Mesendoderm (in vitro differentiated cells): ENCODE data around the gene KLHL13.

Source experiments
- DNase-seq: peaks from one replicate; pipeline ENCODE4 v3.0.0; 2013
- H2AK5ac ChIP-seq: 2 replicates; pipeline ENCODE4 v1.6.1; 2013; ENCODE audit warnings: low read length, inconsistent platforms
- H2BK120ac ChIP-seq: 2 replicates; pipeline ENCODE4 v1.6.1; 2013; ENCODE audit warnings: low read depth, mild to moderate bottlenecking, low read length, moderate library complexity, mixed read lengths
- H2BK15ac ChIP-seq: replicated peaks from 2 replicates; pipeline ENCODE4 v1.6.1; 2013; ENCODE audit warnings: low read depth, mild to moderate bottlenecking, moderate library complexity
- H2BK5ac ChIP-seq: 2 replicates; pipeline ENCODE4 v1.6.1; 2013; ENCODE audit warnings: low read length, inconsistent platforms
- H3K18ac ChIP-seq: 2 replicates; pipeline ENCODE4 v1.6.1; 2013; ENCODE audit warnings: mild to moderate bottlenecking, low read length, mixed read lengths
- H3K23ac ChIP-seq: one replicate; pipeline ENCODE4 v1.6.1; 2013; ENCODE audit warnings: low read length
- H3K27ac ChIP-seq: 2 replicates; pipeline ENCODE4 v1.5.1; 2013; ENCODE audit warnings: low read depth, mild to moderate bottlenecking, inconsistent platforms, low read length, moderate library complexity
- H3K27me3 ChIP-seq: 2 replicates; pipeline ENCODE4 v1.6.1; 2013; ENCODE audit warnings: low read length, control low read depth, mild to moderate bottlenecking, inconsistent platforms; ENCODE audit not compliant: insufficient read depth, poor library complexity
- H3K36me3 ChIP-seq: 2 replicates; pipeline ENCODE4 v1.6.1; 2013; ENCODE audit warnings: low read length, inconsistent platforms; ENCODE audit not compliant: control insufficient read depth, insufficient read depth
- H3K4ac ChIP-seq: one replicate; pipeline ENCODE4 v1.6.1; 2013; ENCODE audit warnings: low read depth, mild to moderate bottlenecking, low read length, moderate library complexity
- H3K4me1 ChIP-seq: 2 replicates; pipeline ENCODE4 v1.6.1; 2013; ENCODE audit warnings: low read depth, low read length, inconsistent platforms; ENCODE audit not compliant: control insufficient read depth
- H3K4me2 ChIP-seq: 2 replicates; pipeline ENCODE4 v1.6.1; 2013; ENCODE audit warnings: low read length
- H3K4me3 ChIP-seq: 2 replicates; pipeline ENCODE4 v1.5.1; 2013; ENCODE audit warnings: mild to moderate bottlenecking, low read length
- H3K56ac ChIP-seq: one replicate; pipeline ENCODE4 v1.6.1; 2013; ENCODE audit warnings: low read length
- H3K79me1 ChIP-seq: 2 replicates; pipeline ENCODE4 v1.6.1; 2013; ENCODE audit warnings: low read length, inconsistent platforms
- H3K79me2 ChIP-seq: 2 replicates; pipeline ENCODE4 v1.6.1; 2013; ENCODE audit warnings: mild to moderate bottlenecking, low read length; ENCODE audit not compliant: control insufficient read depth, insufficient read depth
- H3K9ac ChIP-seq: 2 replicates; pipeline ENCODE4 v1.6.1; 2013; ENCODE audit warnings: low read length, inconsistent platforms
- H4K5ac ChIP-seq: one replicate; pipeline ENCODE4 v1.6.1; 2013; ENCODE audit warnings: low read length
- H4K8ac ChIP-seq: one replicate; pipeline ENCODE4 v1.6.1; 2013; ENCODE audit warnings: low read depth, mild to moderate bottlenecking, control low read depth, low read length, moderate library complexity
- WGBS: extraction: QIAGEN DNeasy Blood & Tissue Kit; methylation state at CpG from one replicate; pipeline ENCODE4 v1.1.7; 2013; ENCODE audit warnings: low lambda C conversion rate, missing lambda C conversion rate; ENCODE audit not compliant: insufficient coverage; ENCODE audit errors: extremely low coverage; 5-methylcytosine and 5-hydroxymethylcytosine counted together

KLHL13 gene

DNA sequence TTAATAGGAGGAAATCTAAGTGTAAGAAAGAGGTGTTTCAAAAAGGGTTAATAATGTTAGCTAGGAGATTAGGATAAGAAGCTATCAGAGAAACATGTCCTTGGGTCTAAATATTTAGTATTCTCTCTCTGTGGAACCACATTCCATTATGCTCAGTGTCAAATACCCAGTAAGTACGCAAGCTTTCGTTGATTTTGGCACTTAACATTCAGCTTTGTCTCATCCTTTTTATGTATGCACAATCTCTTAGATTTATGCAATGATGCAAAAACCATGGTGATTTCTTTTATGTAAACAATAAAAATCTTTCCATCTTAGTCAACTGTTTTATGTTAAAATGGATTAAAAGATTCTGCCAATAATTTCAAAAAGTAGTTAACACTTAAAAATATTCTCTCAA, 129.2 kb downstream of the KLHL13 start:
- H2AK5ac ChIP-seq = no peak overlapping the region
- H4K8ac ChIP-seq = no peak overlapping the region
- H3K27me3 ChIP-seq = no peaks in the 10 kb centered on the region
- no peak overlapping the region for H2BK5ac ChIP-seq
- DNase-seq = no peak
- no peak overlapping the region for H3K27ac ChIP-seq
- H3K79me1 ChIP-seq = no peaks in the 10 kb centered on the region
- no peak overlapping the region for H3K23ac ChIP-seq
- no peak overlapping the region for H3K9ac ChIP-seq
- H2BK120ac ChIP-seq = no peak overlapping the region
- no peak overlapping the region for H3K4ac ChIP-seq
- no peak overlapping the region for H2BK15ac ChIP-seq
- no peak overlapping the region for H3K56ac ChIP-seq
- H3K36me3 ChIP-seq = no peaks in the 10 kb centered on the region
- no peak overlapping the region for H4K5ac ChIP-seq
- H3K4me1 ChIP-seq = no peaks in the 10 kb centered on the region
- WGBS = no CpG with 5 or more reads among the region's 2 CpGs
- no peak overlapping the region for H3K4me3 ChIP-seq
- H3K4me2 ChIP-seq = no peak overlapping the region
- no peak overlapping the region for H3K18ac ChIP-seq
- no peaks in the 10 kb centered on the region for H3K79me2 ChIP-seq

DNA sequence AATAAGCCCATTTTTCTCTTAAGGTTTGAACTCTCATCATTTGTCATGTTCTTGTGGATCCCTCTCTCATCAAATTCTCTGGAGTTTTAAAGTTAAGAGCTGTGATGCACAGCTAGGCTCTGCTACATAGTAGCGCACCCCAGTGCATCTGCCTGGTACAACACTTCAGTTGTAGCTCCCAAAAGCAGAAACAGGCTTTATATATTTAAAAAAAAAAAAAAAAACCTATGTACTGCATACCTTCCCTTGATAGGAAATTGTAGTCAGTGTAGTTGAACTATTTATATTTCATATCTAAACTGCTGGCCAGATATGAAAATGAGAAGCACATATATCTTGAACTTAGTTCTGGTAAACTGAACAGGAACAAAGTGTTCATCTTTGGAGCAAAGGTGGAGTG, 131.4 kb downstream of the KLHL13 start:
- no peak overlapping the region for H3K56ac ChIP-seq
- H3K79me2 ChIP-seq = no peaks in the 10 kb centered on the region
- H3K36me3 ChIP-seq = no peaks in the 10 kb centered on the region
- no peak overlapping the region for H2BK15ac ChIP-seq
- no CpG with 5 or more reads among the region's 1 CpG for WGBS
- H2AK5ac ChIP-seq = no peak overlapping the region
- H3K4me2 ChIP-seq = no peak overlapping the region
- no peaks in the 10 kb centered on the region for H3K27me3 ChIP-seq
- H4K5ac ChIP-seq = no peak overlapping the region
- H3K23ac ChIP-seq = no peak overlapping the region
- H3K4me3 ChIP-seq = no peak overlapping the region
- no peaks in the 10 kb centered on the region for H3K79me1 ChIP-seq
- no peak overlapping the region for H2BK120ac ChIP-seq
- no peak overlapping the region for H3K18ac ChIP-seq
- no peak overlapping the region for H3K4ac ChIP-seq
- H3K4me1 ChIP-seq = no peaks in the 10 kb centered on the region
- H4K8ac ChIP-seq = no peak overlapping the region
- DNase-seq = peak; percentile 30
- H3K27ac ChIP-seq = no peak overlapping the region
- H3K9ac ChIP-seq = no peak overlapping the region
- no peak overlapping the region for H2BK5ac ChIP-seq

DNA sequence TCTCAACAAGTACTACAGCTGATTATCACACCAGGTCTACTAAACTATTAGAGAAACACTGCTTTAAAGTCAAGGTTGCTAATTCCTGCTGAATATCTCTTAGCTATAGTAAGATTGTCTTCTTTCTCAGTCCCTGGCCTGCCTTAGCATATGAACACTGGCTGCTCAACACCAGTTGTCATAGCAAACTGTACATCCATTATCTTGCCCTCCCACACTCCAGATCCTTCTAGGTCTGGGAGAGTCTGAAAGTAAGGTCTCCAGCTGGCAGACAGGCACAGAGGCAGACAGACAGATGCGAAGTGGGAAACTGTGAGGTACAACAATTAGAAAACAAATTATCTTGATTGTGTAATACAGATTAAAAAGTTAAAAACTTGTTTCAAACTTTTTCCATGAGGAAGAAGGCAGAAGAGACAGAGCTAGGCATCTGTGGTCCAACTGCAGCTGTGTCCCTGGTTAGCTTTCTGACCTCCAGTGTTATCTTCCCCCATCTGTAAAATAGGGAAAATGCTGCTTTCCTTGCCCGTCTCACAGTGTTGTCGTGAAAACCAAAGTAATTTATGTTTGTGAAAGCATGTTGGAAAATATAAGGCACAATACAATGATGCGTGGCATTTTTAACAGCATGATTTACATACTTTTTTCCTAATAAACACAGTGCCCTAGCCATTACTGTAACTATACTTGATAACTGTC, 133.8 kb downstream of the KLHL13 start:
- WGBS = no CpG with 5 or more reads among the region's 4 CpGs
- H2BK5ac ChIP-seq = no peak overlapping the region

DNA sequence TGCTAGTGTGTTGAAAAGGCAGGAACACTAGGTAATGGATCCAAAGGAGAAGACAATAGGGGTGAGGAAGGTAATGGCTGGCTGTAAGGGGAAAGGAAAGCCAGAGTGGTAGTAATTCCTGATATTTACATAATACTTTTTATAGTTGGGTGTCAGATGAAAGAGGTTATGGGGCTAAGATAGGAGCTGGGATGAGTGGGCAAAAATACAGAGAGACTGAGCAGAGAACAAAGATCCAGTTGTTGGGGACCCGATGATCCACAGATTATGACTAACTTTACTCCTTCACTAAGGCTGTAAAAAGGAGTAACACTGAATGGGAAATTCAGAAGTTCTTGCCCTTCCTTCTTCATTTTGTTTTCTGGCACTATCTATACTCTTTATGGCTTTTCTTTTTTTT, 138.2 kb downstream of the KLHL13 start:
- H3K56ac ChIP-seq = no peak overlapping the region
- DNase-seq = no peak
- no peak overlapping the region for H3K27ac ChIP-seq
- no peak overlapping the region for H3K4me3 ChIP-seq
- H2BK5ac ChIP-seq = no peak overlapping the region
- H4K8ac ChIP-seq = no peak overlapping the region
- no peaks in the 10 kb centered on the region for H3K79me2 ChIP-seq
- no peak overlapping the region for H2BK120ac ChIP-seq
- H3K4me1 ChIP-seq = no peaks in the 10 kb centered on the region
- no peak overlapping the region for H3K18ac ChIP-seq
- H2AK5ac ChIP-seq = no peak overlapping the region
- no peaks in the 10 kb centered on the region for H3K27me3 ChIP-seq
- no peak overlapping the region for H4K5ac ChIP-seq
- H3K4ac ChIP-seq = no peak overlapping the region
- no peak overlapping the region for H3K4me2 ChIP-seq
- H3K36me3 ChIP-seq = no peaks in the 10 kb centered on the region
- H3K79me1 ChIP-seq = no peaks in the 10 kb centered on the region
- H2BK15ac ChIP-seq = no peak overlapping the region
- no peak overlapping the region for H3K23ac ChIP-seq
- WGBS = no CpG with 5 or more reads among the region's 1 CpG
- no peak overlapping the region for H3K9ac ChIP-seq

More for the DNA sequence above, 133.8 kb downstream of the KLHL13 start:
- no peak for DNase-seq
- H3K27ac ChIP-seq = no peak overlapping the region
- no peak overlapping the region for H4K5ac ChIP-seq
- H3K4ac ChIP-seq = no peak overlapping the region
- no peak overlapping the region for H3K4me2 ChIP-seq
- H2BK15ac ChIP-seq = no peak overlapping the region
- H3K4me1 ChIP-seq = no peaks in the 10 kb centered on the region
- H3K9ac ChIP-seq = no peak overlapping the region
- H3K36me3 ChIP-seq = no peaks in the 10 kb centered on the region
- no peak overlapping the region for H2AK5ac ChIP-seq
- no peaks in the 10 kb centered on the region for H3K79me2 ChIP-seq
- no peaks in the 10 kb centered on the region for H3K27me3 ChIP-seq
- H3K23ac ChIP-seq = no peak overlapping the region
- H4K8ac ChIP-seq = no peak overlapping the region
- no peak overlapping the region for H3K4me3 ChIP-seq
- H2BK120ac ChIP-seq = no peak overlapping the region
- H3K18ac ChIP-seq = no peak overlapping the region
- H3K56ac ChIP-seq = no peak overlapping the region
- H3K79me1 ChIP-seq = no peaks in the 10 kb centered on the region

DNA sequence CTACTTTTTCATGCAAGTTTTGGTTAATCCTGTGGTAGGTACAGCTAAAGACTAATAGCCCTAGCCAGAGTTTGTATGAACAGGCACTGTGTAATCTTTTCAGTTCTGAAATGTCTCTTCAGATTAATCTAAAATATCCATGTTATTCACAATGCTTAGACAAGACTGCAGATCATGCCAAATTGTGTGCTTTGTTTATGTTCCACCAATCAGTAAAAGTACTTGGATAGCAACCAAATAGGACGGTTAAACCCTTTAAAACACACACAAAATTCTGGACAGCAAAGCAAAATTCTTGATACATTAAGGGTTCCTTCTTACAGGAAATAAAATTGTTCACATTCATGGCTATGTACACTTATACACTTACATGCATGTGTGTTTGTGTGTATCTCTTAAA, 139.1 kb downstream of the KLHL13 start:
- Histone ChIP-seq H2BK5ac (no peak overlapping the region), H3K79me1 (no peaks in the 10 kb centered on the region), H3K27me3 (no peaks in the 10 kb centered on the region), H3K4ac (no peak overlapping the region), H2BK15ac (no peak overlapping the region), H3K4me3 (no peak overlapping the region), H4K8ac (no peak overlapping the region), H3K4me1 (no peaks in the 10 kb centered on the region), H3K36me3 (no peaks in the 10 kb centered on the region), H3K23ac (no peak overlapping the region), H3K79me2 (no peaks in the 10 kb centered on the region), H3K4me2 (no peak overlapping the region), H2BK120ac (no peak overlapping the region), H3K18ac (no peak overlapping the region), H3K27ac (no peak overlapping the region), H3K56ac (no peak overlapping the region), H4K5ac (no peak overlapping the region), H2AK5ac (no peak overlapping the region), H3K9ac (no peak overlapping the region)
- no peak for DNase-seq
- no CpG with 5 or more reads among the region's 1 CpG for WGBS
